Stimulated activated CD4-positive, alpha-beta T cell treated with anti-CD3 and anti-CD28 coated beads, Interleukin-15, amount 100 ng/mL, for 48 hours (primary cell): Measurements from ENCODE around the gene LSM4.
A peak's percentile ranks its signal among the peaks of the same experiment; 100 is the strongest.

Experiments used
- DNase-seq, 2 donors: peaks; one replicate each; pipeline ENCODE4 v3.0.0-alpha.2; 2020; ENCODE audit warnings: low read depth in 2 of 2

LSM4 gene

GRCh38 chr19:18311502-18312091 lies 11.3 kb downstream of the LSM4 start:
- no peak for DNase-seq

- no peak for DNase-seq
Observed at GRCh38 chr19:18310966-18311365, 11.9 kb downstream of the LSM4 start.

GRCh38 chr19:18310118-18310909 lies 12.6 kb downstream of the LSM4 start:
- no peak for DNase-seq

- no peak for DNase-seq
Observed at GRCh38 chr19:18309525-18310064, 13.3 kb downstream of the LSM4 start.

- DNase-seq, result no peak
Observed at GRCh38 chr19:18308948-18309325, 13.9 kb downstream of the LSM4 start.

GRCh38 chr19:18308051-18308947 lies 14.6 kb downstream of the LSM4 start:
- DNase-seq, result no peak

- no peak for DNase-seq
Observed at GRCh38 chr19:18307271-18307681, 15.6 kb downstream of the LSM4 start.

- DNase-seq, result no peak
Observed at GRCh38 chr19:18306888-18307260, 16.0 kb downstream of the LSM4 start.

GRCh38 chr19:18306209-18306887 lies 16.5 kb downstream of the LSM4 start:
- no peak for DNase-seq

- DNase-seq, result peak; percentile 73 to 83
Observed at GRCh38 chr19:18304458-18305310, 18.2 kb downstream of the LSM4 start.

GRCh38 chr19:18304208-18304457 lies 18.7 kb downstream of the LSM4 start:
- DNase-seq, result no peak

GRCh38 chr19:18301718-18302111 lies 21.2 kb downstream of the LSM4 start:
- DNase-seq, result no peak

- no peak for DNase-seq
Observed at GRCh38 chr19:18300930-18301717, 21.8 kb downstream of the LSM4 start.

GRCh38 chr19:18299654-18300053 lies 23.2 kb downstream of the LSM4 start:
- no peak for DNase-seq

- DNase-seq, result no peak
Observed at GRCh38 chr19:18298601-18299000, 24.3 kb downstream of the LSM4 start.

GRCh38 chr19:18297308-18297707 lies 25.6 kb downstream of the LSM4 start:
- DNase-seq, result no peak

GRCh38 chr19:18295034-18295451 lies 27.8 kb downstream of the LSM4 start:
- DNase-seq, result no peak

GRCh38 chr19:18294467-18294864 lies 28.4 kb downstream of the LSM4 start:
- DNase-seq, result peak; percentile 84 to 92

- no peak for DNase-seq
Observed at GRCh38 chr19:18293642-18294466, 29.0 kb downstream of the LSM4 start.
